ENCODE measurements around the gene NPTXR.

Gene NPTXR

DNA sequence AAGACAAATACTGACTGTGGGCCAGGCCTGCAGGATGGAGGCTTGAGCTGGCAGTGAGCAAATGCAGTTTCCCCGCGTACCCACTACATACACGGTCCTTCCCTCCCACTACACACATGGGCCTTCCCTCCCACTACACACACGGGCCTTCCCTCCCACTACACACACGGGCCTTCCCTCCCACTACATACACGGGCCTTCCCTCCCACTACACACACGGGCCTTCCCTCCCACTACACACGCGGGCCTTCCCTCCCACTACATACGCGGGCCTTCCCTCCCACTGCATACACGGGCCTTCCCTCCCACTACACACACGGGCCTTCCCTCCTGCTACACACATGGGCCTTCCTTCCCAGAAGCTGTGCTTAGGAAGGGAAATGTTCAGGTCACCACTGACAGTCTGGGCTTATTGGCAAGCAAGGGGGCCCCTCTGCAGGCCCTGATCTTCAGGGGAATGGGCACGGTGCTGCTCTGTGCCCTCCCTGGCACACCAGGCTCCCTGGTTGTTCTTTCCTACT lies 60.7 kb downstream of the NPTXR start:
- TF ChIP-seq CTCF (IDR thresholded peaks at IDR 0.05; ENCODE audit: control insufficient read depth, extremely low read depth, insufficient read depth): no peak
- no peak overlapping the region for H3K4me3 ChIP-seq (ENCODE audit: low read depth, low read length)
- no peak for DNase-seq (ENCODE audit: low read depth)

GRCh38 chr22:38782402-38783094 lies 61.3 kb downstream of the NPTXR start:
- H3K4me3 ChIP-seq (ENCODE audit: low read depth, low read length): no peak overlapping the region
- no peak for DNase-seq (ENCODE audit: low read depth)
- no peak for TF ChIP-seq CTCF (IDR thresholded peaks at IDR 0.05; ENCODE audit: control insufficient read depth, extremely low read depth, insufficient read depth)

GRCh38 chr22:38781033-38781432 lies 62.8 kb downstream of the NPTXR start:
- H3K4me3 ChIP-seq (ENCODE audit: low read depth, low read length): no peak overlapping the region
- no peak for TF ChIP-seq CTCF (IDR thresholded peaks at IDR 0.05; ENCODE audit: control insufficient read depth, extremely low read depth, insufficient read depth)
- DNase-seq (ENCODE audit: low read depth): no peak

DNA sequence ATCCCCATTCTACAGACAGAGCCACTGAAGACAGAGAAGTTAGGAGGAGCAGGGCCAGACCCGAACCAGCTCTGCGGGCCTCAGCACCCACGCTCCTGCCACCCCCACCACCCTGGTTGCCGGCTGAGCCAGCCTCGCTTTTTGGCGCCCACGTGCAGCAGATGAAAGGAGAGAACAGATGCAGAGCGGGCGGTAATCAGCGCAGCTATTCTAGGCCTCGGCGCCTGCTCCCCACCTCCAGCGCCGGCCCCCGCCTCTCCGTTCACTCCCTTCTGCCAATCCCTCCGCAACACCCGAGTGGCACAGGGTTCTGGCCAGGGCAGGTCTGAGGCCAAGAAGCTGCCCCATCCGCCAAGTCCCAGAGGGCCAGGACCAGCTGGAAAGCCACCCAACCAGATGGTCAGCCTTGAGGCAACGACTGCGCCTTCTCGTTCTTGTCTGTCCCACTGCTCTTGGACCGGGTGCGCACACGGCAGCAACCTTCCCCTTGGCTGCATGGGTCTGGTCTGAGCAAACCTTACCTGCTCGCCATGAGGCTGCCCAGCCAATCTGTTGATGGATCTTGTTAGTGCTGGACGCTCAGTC lies 66.6 kb downstream of the NPTXR start:
- no peak for DNase-seq (ENCODE audit: low read depth)
- H3K4me3 ChIP-seq (ENCODE audit: low read depth, low read length): no peak overlapping the region

DNA sequence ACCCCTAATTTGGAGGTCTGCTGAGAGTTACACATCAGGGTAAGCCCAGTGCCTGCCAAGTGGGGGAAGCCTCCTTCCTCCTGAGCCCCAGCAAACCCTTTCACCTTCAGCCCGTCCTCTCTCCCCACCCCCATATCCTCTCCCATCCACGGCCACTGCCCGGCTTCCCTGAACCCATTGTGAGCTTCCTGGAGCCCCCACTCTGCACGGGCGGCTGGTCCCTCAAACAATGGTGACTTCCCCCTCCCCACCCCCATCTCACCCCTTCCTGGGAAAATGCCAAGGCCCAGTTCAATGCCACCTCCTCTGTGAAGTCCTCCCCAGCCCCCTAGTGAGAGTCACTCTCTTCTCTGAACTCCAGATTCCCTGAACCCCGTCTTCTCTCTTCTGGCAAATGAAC lies 67.7 kb downstream of the NPTXR start:
- no peak for TF ChIP-seq CTCF (IDR thresholded peaks at IDR 0.05; ENCODE audit: control insufficient read depth, extremely low read depth, insufficient read depth)
- no peak for DNase-seq (ENCODE audit: low read depth)
- no peak overlapping the region for H3K4me3 ChIP-seq (ENCODE audit: low read depth, low read length)

More for the DNA sequence above, 66.6 kb downstream of the NPTXR start:
- TF ChIP-seq CTCF (IDR thresholded peaks at IDR 0.05; ENCODE audit: control insufficient read depth, extremely low read depth, insufficient read depth): no peak

GRCh38 chr22:38775656-38776055 lies 68.2 kb downstream of the NPTXR start:
- DNase-seq (ENCODE audit: low read depth): no peak
- TF ChIP-seq CTCF (IDR thresholded peaks at IDR 0.05; ENCODE audit: control insufficient read depth, extremely low read depth, insufficient read depth): no peak
- no peak overlapping the region for H3K4me3 ChIP-seq (ENCODE audit: low read depth, low read length)

Data from LNCaP clone FGC (cell line).